Stimulated activated CD8-positive, alpha-beta memory T cell treated with anti-CD3 and anti-CD28 coated beads, Interleukin-4, amount 100 ng/mL, for 48 hours (primary cell): Measurements from ENCODE around the gene ZDHHC17.

Source experiments
- DNase-seq: peaks from one replicate; pipeline ENCODE4 v3.0.0-alpha.2; 2020

ZDHHC17 gene

GRCh38 chr12:76879710-76880518 lies 116.0 kb downstream of the ZDHHC17 start:
- no peak for DNase-seq

GRCh38 chr12:76880519-76881023 lies 116.7 kb downstream of the ZDHHC17 start:
- no peak for DNase-seq

GRCh38 chr12:76881142-76881541 lies 117.2 kb downstream of the ZDHHC17 start:
- DNase-seq = no peak

GRCh38 chr12:76882367-76882766 lies 118.5 kb downstream of the ZDHHC17 start:
- no peak for DNase-seq

- no peak for DNase-seq
Measured at GRCh38 chr12:76883151-76883550, 119.2 kb downstream of the ZDHHC17 start.

GRCh38 chr12:76883811-76884210 lies 119.9 kb downstream of the ZDHHC17 start:
- DNase-seq = no peak

GRCh38 chr12:76888775-76889174 lies 124.9 kb downstream of the ZDHHC17 start:
- no peak for DNase-seq

- peak; percentile 72 for DNase-seq
Measured at GRCh38 chr12:76890151-76891143, 126.5 kb downstream of the ZDHHC17 start.

- no peak for DNase-seq
Measured at GRCh38 chr12:76891609-76892008, 127.7 kb downstream of the ZDHHC17 start.

- no peak for DNase-seq
Measured at GRCh38 chr12:76895796-76896195, 131.9 kb downstream of the ZDHHC17 start.

GRCh38 chr12:76896274-76896673 lies 132.4 kb downstream of the ZDHHC17 start:
- no peak for DNase-seq

- DNase-seq = no peak
Measured at GRCh38 chr12:76898442-76898841, 134.5 kb downstream of the ZDHHC17 start.

- no peak for DNase-seq
Measured at GRCh38 chr12:76899522-76899921, 135.6 kb downstream of the ZDHHC17 start.

- DNase-seq = no peak
Measured at GRCh38 chr12:76901628-76902380, 137.9 kb downstream of the ZDHHC17 start.
